ENCODE results near the gene SNX27. TPM values are rescaled to one million over a fixed set of nuclear protein-coding genes. Genes with fewer than 3 reads are reported as not detected.
"Not testable (repeated sequence)": the region's sequence is repeated elsewhere in the genome, so short reads cannot be mapped to it uniquely, and the experiment has no call there.

SNX27 gene
- total RNA-seq, 1 donor from 2014 or later: 15.6 TPM

DNA sequence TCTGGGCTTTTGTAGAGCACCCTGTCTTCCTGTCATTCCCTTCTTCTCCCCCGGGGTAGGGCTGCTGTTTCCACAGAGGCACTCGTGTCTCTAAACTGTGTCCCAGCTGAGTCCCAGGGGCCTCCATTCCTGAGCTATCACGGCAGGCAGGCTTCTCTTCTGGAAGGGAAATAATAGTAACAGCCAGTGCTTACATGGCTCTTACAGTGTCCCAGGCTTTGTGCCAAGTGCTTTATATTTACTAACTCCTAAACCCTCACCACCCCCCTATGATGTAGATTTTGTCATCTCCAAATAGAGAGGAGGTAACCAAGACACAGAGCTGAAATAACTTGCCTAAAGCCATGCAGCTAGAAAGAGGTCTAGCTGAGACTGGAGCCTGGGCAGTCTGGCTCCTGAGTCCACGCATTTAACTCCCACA is 106.2 kb downstream of the SNX27 start:
- DNase-seq (ENCODE audit: low spot score) (no peak), ATAC-seq (no peak)

DNA sequence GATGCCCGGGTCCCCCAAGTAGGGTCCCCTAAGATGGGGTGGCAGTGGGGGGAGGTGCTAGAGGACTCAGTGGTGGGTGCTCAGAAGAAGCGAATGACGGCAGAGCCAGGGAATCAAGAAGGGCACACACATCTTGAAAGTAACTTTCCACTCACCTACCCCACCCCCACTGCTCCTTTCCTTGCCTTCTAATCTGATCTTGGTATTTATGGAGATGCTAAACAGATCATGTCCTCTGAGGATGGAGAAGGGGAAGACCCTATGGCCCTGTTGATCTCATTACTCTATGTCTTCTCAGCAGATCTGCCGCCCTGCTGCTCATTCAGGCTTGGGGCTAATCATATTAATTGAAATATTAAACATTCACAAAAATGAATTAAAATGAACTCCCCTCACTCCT is 106.8 kb downstream of the SNX27 start:
- DNase-seq (ENCODE audit: low spot score) (no peak), ATAC-seq (no peak)

GRCh38 chr1:151720125-151720524 is 108.3 kb downstream of the SNX27 start:
- DNase-seq (ENCODE audit: low spot score) (no peak), ATAC-seq (no peak)

- no peak for DNase-seq (ENCODE audit: low spot score)
These were observed 108.7 kb downstream of the SNX27 start for GRCh38 chr1:151720554-151720953.

GRCh38 chr1:151720974-151721787 is 109.3 kb downstream of the SNX27 start, which contains the start of gene RIIAD1:
TSS of gene RIIAD1 (plus strand) at chr1:151721522. CDS start at chr1:151721537, 15 bp downstream.
- DNase-seq (ENCODE audit: low spot score) (no peak), ATAC-seq (peak; percentile 88)

More at GRCh38 chr1:151720554-151720953, 108.7 kb downstream of the SNX27 start:
- peak; percentile 74 for ATAC-seq

DNA sequence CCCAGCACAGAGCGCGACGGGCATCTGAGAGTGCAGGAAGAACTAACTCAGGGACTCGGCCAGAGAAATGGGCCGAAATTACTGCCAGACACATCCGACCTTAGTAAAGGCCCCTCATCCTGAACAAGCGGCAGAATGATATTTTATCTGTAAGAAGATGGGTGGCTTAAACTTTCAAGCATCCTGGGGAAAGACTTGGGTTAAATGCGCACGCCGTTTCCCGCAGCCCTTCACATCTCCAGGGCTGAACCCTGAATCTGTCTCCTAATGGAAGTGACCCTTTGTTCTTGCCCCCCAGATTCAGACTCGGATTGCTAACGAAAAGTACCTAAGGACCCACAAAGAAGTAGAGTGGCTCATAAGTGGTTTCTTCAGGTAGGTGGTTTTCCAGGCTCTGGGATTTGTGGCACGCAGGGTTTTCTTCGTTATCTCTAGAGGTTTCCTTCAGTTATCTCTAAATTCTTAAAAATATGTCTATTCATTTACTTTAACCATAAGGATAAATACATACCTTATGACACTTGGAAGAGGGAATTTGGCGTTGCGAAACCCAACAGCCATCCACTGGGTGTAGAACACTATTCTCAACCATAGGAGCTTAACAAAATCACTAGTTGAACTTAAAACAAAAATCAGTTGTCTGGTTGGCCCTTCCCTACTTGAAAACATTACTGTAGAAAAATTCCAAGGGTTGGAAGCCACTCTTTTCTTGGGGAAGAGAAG is 110.1 kb downstream of the SNX27 start:
- ATAC-seq (no peak), DNase-seq (ENCODE audit: low spot score) (no peak)

- DNase-seq (ENCODE audit: low spot score) (no peak), ATAC-seq (no peak)
These were observed 112.0 kb downstream of the SNX27 start for GRCh38 chr1:151723726-151724370.

- DNase-seq (ENCODE audit: low spot score): no peak
These were observed 116.6 kb downstream of the SNX27 start for GRCh38 chr1:151728151-151729054.

DNA sequence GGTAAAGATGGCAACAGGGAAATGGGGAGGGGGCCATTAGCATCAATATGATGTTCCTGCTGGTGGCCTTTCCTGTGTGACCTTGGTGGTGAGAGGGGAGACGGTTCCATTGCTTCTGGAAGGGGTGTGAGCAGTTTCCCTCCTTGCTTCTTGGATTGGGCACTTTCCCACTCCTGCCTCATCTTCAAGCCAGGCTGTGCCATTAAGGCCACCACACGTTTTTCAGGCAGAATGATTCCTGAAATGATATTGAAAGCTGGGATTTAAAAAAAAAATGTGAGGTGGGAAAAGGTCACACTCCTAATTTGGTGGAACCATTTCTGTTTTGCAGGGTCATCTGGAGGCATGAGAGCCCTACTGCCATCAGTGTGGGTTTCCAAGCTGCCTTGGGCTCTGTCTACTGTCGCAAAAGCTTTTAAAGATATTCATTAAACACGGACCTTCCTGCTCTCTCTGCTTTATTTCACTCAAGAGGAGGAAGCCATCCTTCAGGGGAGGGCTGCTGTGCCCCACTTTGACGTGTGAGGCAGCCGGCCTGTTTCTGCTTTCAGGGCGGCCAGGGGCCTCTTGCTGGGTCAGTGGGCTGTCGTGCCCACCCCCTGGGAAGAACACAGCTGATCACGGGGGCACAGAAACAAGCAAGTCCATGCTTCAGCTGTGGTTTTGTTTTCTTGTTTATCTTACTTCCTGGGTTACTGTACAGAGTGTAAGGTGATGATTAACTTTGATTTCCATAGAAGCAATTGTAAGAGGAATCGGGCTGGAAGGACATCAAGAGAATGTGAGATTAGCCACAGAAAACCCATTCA is 117.5 kb downstream of the SNX27 start:
- peak; percentile 19 for DNase-seq (ENCODE audit: low spot score)
- ATAC-seq: peak; percentile 16

More at GRCh38 chr1:151728151-151729054, 116.6 kb downstream of the SNX27 start:
- ATAC-seq: peak; percentile 40

- no peak for DNase-seq (ENCODE audit: low spot score)
- ATAC-seq: no peak
These were observed 118.1 kb downstream of the SNX27 start for GRCh38 chr1:151729966-151730291.

- ATAC-seq (no peak), DNase-seq (ENCODE audit: low spot score) (no peak)
These were observed 121.3 kb downstream of the SNX27 start for GRCh38 chr1:151733126-151733525.

DNA sequence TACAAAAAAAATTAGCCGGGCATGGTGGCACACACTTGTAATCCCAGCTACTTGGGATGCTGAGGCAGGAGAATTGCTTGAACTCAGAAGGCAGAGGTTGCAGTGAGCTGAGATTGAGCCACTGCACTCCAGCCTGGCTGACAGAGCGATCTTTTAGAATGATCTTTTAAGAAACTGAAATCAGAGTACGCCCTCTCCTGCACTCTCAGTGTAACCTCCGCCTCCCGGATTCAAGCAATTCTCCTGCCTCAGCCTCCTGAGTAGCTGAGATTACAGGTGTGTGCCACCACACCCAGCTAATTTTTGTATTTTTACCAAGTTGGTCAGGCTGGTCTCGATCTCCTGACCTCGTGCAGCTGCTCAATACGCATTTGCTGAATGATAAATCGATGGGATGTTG is 122.1 kb downstream of the SNX27 start:
- not testable (repeated sequence) for DNase-seq (ENCODE audit: low spot score); ATAC-seq

DNA sequence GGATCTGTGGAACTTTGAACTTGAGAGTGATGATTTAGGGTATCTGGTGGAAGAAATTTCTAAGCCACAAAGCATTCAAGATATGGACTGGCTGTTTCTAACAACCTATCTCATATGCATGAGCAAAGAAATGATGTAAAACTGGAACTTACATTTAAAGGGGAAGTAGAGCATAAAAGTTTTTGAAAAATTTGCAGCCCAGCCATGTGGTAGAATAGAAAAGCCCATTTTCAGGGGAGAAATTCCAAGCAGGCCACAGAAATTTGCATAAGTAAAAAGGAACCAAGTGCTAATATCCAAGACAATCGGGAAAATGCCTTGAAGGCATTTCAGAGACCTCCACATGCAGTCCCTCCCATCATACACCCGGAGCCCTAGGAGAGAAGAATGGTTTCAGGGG is 125.2 kb downstream of the SNX27 start:
- DNase-seq (ENCODE audit: low spot score) (no peak), ATAC-seq (no peak)

- no peak for DNase-seq (ENCODE audit: low spot score)
These were observed 125.6 kb downstream of the SNX27 start for GRCh38 chr1:151737479-151737878.

DNA sequence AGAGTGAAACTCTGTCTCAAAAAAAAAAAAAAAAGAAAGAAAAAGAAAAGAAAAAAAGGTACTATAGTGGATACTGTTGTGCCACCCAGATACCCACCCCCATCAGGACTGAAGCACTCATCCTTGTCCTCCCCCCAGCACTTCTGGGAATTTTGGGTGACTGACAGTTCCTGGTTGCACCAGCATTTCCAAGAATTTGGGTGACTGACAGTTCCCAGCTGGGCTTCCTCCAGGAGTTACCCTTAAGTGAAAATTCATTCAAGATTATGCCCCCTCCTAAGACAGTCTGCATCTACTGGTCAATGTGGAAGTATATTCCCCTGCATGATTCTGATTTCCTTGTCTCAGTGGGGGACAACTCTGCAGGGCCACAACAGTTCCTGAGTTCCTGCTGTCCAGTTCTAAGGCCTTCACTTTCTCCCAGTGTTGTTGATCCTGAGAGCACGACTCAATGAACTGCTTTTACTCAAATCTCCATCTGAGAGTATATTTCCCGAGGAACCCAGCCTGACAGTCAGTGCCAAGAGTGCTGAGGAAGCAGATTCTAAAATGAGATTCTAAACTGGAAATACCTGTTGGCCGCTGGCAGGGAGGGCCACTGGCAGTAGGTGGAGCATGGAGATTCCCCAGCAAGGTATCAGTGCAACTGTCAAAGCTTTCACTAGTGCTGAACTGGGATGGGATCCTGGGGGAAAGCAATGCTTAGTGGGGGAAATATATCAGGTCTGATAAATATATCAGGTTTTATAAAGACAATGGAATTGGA is 127.9 kb downstream of the SNX27 start:
- DNase-seq (ENCODE audit: low spot score) (no peak), ATAC-seq (peak; percentile 81)

More at GRCh38 chr1:151737479-151737878, 125.6 kb downstream of the SNX27 start:
- no peak for ATAC-seq

GRCh38 chr1:151741516-151741915 is 129.7 kb downstream of the SNX27 start:
- ATAC-seq: no peak
- DNase-seq (ENCODE audit: low spot score): no peak

All from left lobe of liver (tissue), 2 donors.